DOHH2 (cell line): ENCODE measurements around the gene ZNF536.

Experiments
- CTCF ChIP-seq: fragments of 200-600 bp; sonication (generic); IDR thresholded peaks from one replicate; pipeline ENCODE4 v1.5.1; 2014; ENCODE audit warnings: antibody characterized with exemption, mild to moderate bottlenecking, low read depth, low read length; ENCODE audit not compliant: poor library complexity, severe bottlenecking
- EZH2phosphoT487 ChIP-seq: fragments of 200-600 bp; sonication (generic); IDR thresholded peaks from 2 replicates; pipeline ENCODE4 v1.6.1; 2017; ENCODE audit warnings: borderline replicate concordance, mild to moderate bottlenecking, antibody characterized with exemption, low read length, moderate library complexity, mixed read lengths

GRCh38 chr19:30388327-30388726 is 16.1 kb downstream of the ZNF536 start:
- TF ChIP-seq CTCF, result no peak
- TF ChIP-seq EZH2phosphoT487, result no peak
